GM12878 (cell line): ENCODE results near the gene ANKRD33B. TPM values are rescaled to one million over a fixed set of nuclear protein-coding genes. Genes with fewer than 3 reads are reported as not detected.
"Not testable (repeated sequence)": the region's sequence is repeated elsewhere in the genome, so short reads cannot be mapped to it uniquely, and the experiment has no call there.

Experiments
- ATAC-seq: fragments of 200-7000 bp; cut with Tn5 transposase; 3 replicates; pipeline ENCODE4 v1.9.1; 2020; ENCODE audit warnings: mild to moderate bottlenecking, moderate library complexity
- BruUV-seq: library from RNA; stranded (reverse); fragments of 400-500 nt; replicated peaks from 2 replicates; lab custom pipeline; 2021; lab: Mats Ljungman, UMichigan
- CTCF ChIA-PET: fragments of 300-600 bp; sonication (Branson Sonifier 250); formaldehyde crosslinking; extraction: SDS; loops from one replicate; lab custom pipeline; 2021; ENCODE audit warnings: inconsistent platforms; lab: Yijun Ruan, JAX
- POLR2A ChIA-PET: fragments of 350-600 bp; formaldehyde crosslinking; extraction: SDS; loops from one replicate; lab custom pipeline; 2021; ENCODE audit warnings: inconsistent platforms; lab: Charles Lee
- RAD21 ChIA-PET: fragments of 300-600 bp; sonication (Branson Sonifier 250); formaldehyde crosslinking; loops from one replicate; lab custom pipeline; 2023; ENCODE audit warnings: antibody characterized with exemption; ENCODE audit not compliant: unreplicated experiment; lab: Charles Lee
- SMC1A ChIA-PET: fragments of 300-600 bp; sonication (Branson Sonifier 250); formaldehyde crosslinking; loops from one replicate; lab custom pipeline; 2023; ENCODE audit not compliant: unreplicated experiment, uncharacterized antibody; lab: Charles Lee
- DNase-seq: peaks from one replicate; pipeline ENCODE4 v3.0.0-alpha.2; 2011; ENCODE audit warnings: low read depth, low spot score
- FAIRE-seq: peaks from 3 replicates; lab custom pipeline; 2011; peaks lifted over from hg19 to GRCh38; lab: Jason Lieb, UNC
- H2AFZ ChIP-seq: 2 replicates; pipeline ENCODE4 v1.6.0; 2011; ENCODE audit warnings: low read depth, low read length, control low read depth; ENCODE audit not compliant: control insufficient read depth
- H3K27ac ChIP-seq: 2 replicates; pipeline ENCODE4 v1.5.1; 2011; ENCODE audit warnings: control low read depth; ENCODE audit not compliant: control insufficient read depth, insufficient read depth
- H3K27me3 ChIP-seq, 2 experiments: replicated peaks in 1 of 2; 2 replicates each; pipeline versions ENCODE4 v1.6.0 to v1.6.1; 2011; ENCODE audit warnings: low read length in 1 of 2; ENCODE audit not compliant: control insufficient read depth in 2 of 2, insufficient read depth in 2 of 2
- H3K36me3 ChIP-seq, 2 experiments: 2 replicates each; pipeline ENCODE4 v1.5.1; 2011; ENCODE audit warnings: low read length in 1 of 2; ENCODE audit not compliant: control insufficient read depth in 2 of 2, insufficient read depth in 2 of 2
- H3K4me1 ChIP-seq: 2 replicates; pipeline ENCODE4 v1.6.1; 2011; ENCODE audit warnings: mild to moderate bottlenecking, low read length, moderate library complexity, mixed read lengths; ENCODE audit not compliant: control insufficient read depth, insufficient read depth
- H3K4me2 ChIP-seq: 2 replicates; pipeline ENCODE4 v1.6.0; 2011; ENCODE audit warnings: control low read depth; ENCODE audit not compliant: control insufficient read depth, insufficient read depth
- H3K4me3 ChIP-seq: fragments of 200-600 bp; sonication (generic); 2 replicates; pipeline ENCODE4 v1.5.1; 2016
- H3K79me2 ChIP-seq: 2 replicates; pipeline ENCODE4 v1.6.0; 2011; ENCODE audit warnings: low read length; ENCODE audit not compliant: control insufficient read depth, insufficient read depth
- H3K9ac ChIP-seq: 2 replicates; pipeline ENCODE4 v1.8.0; 2011; ENCODE audit warnings: low read length, control low read depth, mixed read lengths; ENCODE audit not compliant: control insufficient read depth, insufficient read depth
- H3K9me3 ChIP-seq: replicated peaks from 3 replicates; pipeline ENCODE4 v1.5.1; 2011; ENCODE audit warnings: mild to moderate bottlenecking, low read length; ENCODE audit not compliant: control insufficient read depth, insufficient read depth
- H4K20me1 ChIP-seq: 2 replicates; pipeline ENCODE4 v1.6.0; 2011; ENCODE audit not compliant: control insufficient read depth, insufficient read depth
- BACH1 ChIP-seq: fragments of 450-650 bp; IDR thresholded peaks from 2 replicates; pipeline ENCODE4 v1.6.1; 2017; ENCODE audit warnings: mild to moderate bottlenecking, borderline replicate concordance
- HDGF ChIP-seq: fragments of 450-650 bp; IDR thresholded peaks from 2 replicates; pipeline ENCODE4 v1.6.1; 2016; ENCODE audit warnings: antibody characterized with exemption
- NR2F1 ChIP-seq: fragments of 450-650 bp; conservative IDR thresholded peaks from 2 replicates; pipeline ENCODE4 v1.6.1; 2017; ENCODE audit warnings: mild to moderate bottlenecking
- PKNOX1 ChIP-seq: fragments of 450-650 bp; IDR thresholded peaks from 2 replicates; pipeline ENCODE4 v1.6.1; 2016; ENCODE audit warnings: mild to moderate bottlenecking
- SMARCA5 ChIP-seq: fragments of 450-650 bp; IDR thresholded peaks from 2 replicates; pipeline ENCODE4 v1.6.1; 2017; ENCODE audit warnings: mild to moderate bottlenecking
- SUPT20H ChIP-seq: IDR thresholded peaks from 2 replicates; pipeline ENCODE4 v1.6.1; 2011; ENCODE audit warnings: low read depth, mild to moderate bottlenecking, low read length, moderate library complexity, borderline replicate concordance; ENCODE audit not compliant: control insufficient read depth
- WGBS: methylation state at CpG from one replicate; pipeline ENCODE4 v1.1.6; 2016; ENCODE audit warnings: low lambda C conversion rate; ENCODE audit not compliant: insufficient replicate concordance, insufficient coverage; ENCODE audit errors: missing lambda C conversion rate; 5-methylcytosine and 5-hydroxymethylcytosine counted together
- in situ Hi-C: fragments of 300-500 bp; cut with MboI; formaldehyde crosslinking; loops from 9 replicates; pipeline ENCODE4 v1.14.3; 2018; ENCODE audit warnings: mixed read lengths
- intact Hi-C: fragments of 100-400 bp; cut with micrococcal nuclease; formaldehyde crosslinking; loops from one replicate; pipeline ENCODE4 v1.14.2; 2022; ENCODE audit not compliant: unreplicated experiment
- polyA plus RNA-seq, 11 experiments: library from polyadenylated mRNA; depleted of rRNA in 4 of 11; unstranded in 6 of 11; stranded (reverse) in 5 of 11; fragments of >200 nt; fragmentation: Nextera tagmentation in 4 of 11; fragmentation: Illumina TruSeq in 1 of 11; extraction: Ambion mirVana in 4 of 11; extraction: Trizol in 1 of 11; gene quantifications; 1 replicate in 1 of 11; 2 replicates in 10 of 11; pipeline versions ENCODE4 v1.2.1 to v1.2.3, GENCODE V29; 2011 to 2016; ENCODE audit warnings: inconsistent platforms in 2 of 11, missing spikeins in 2 of 11, low read depth in 1 of 11
- total RNA-seq, 4 experiments: library from RNA; depleted of rRNA in 3 of 4; stranded (reverse); fragments of >200 nt in 3 of 4; fragmentation: Illumina TruSeq in 1 of 4; extraction: Trizol in 1 of 4; gene quantifications; 2 replicates each; pipeline versions ENCODE4 v1.2.1 to v1.2.3, GENCODE V29; 2013 to 2021

ANKRD33B gene
- total and polyA plus RNA-seq, 10 of the 15 experiments (the other 5 are each of a cell fraction or from before 2014, with no cell fraction given): 4.9 to 61.6 (median 15.6) TPM

- TF ChIP-seq SUPT20H (no peak), BACH1 (no peak), PKNOX1 (no peak)
Observed at GRCh38 chr5:10604975-10605374, 41.1 kb downstream of the ANKRD33B start (continued).

- ChIA-PET POLR2A (interaction anchor here (0.6 to 4.7 kb wide), 8 partner anchors 14 to 157 kb away, joined by 3 to 22 read pairs (median 12); no protein-coding TSS in a partner anchor), CTCF (interaction anchor here (0.6 to 10.9 kb wide), 10 partner anchors 14 to 104 kb away, joined by 3 to 157 read pairs (median 6); no protein-coding TSS in a partner anchor)
- not testable (repeated sequence) for FAIRE-seq
Observed at GRCh38 chr5:10606632-10607022, 42.8 kb downstream of the ANKRD33B start.

More at GRCh38 chr5:10606632-10607022, 42.8 kb downstream of the ANKRD33B start:
- Histone ChIP-seq H3K4me1 (peaks cover 52% of the 10 kb centered on the region), H3K4me2 (peak overlapping the region; percentile 79)
- intact Hi-C loops: loop anchor here (1.0 to 2.0 kb wide), 4 partner anchors 21 to 40 kb away; no protein-coding TSS in a partner anchor
- H2AFZ ChIP-seq, BruUV-seq: not testable (repeated sequence)
- RAD21 ChIA-PET: interaction anchor here (1.1 to 4.5 kb wide), 11 partner anchors 14 to 153 kb away, joined by 3 to 79 read pairs (median 10); partner anchors contain the start of gene ANKRD33B
- TF ChIP-seq SMARCA5: 0 out of 2 replicates have a peak, but pooled peaks have one; percentile 45
- peak; percentile 69; the same call in 1 of the 2 replicates for TF ChIP-seq HDGF
- TF ChIP-seq NR2F1: 0 out of 2 replicates have a peak, but pooled peaks have one; percentile 60
- TF ChIP-seq, all 136 proteins: peak for 3; not testable (repeated sequence) for 133
- peaks cover 10 to 11% of the 10 kb centered on the region in 2 experiments; a peak in 3 of 4 replicates for H3K36me3 ChIP-seq
- H3K27me3 ChIP-seq, H3K9me3 ChIP-seq, in situ Hi-C loops, H4K20me1 ChIP-seq, ATAC-seq, DNase-seq: not testable (repeated sequence)
- H3K4me3 ChIP-seq: peak overlapping the region; percentile 16
- WGBS: 10% methylated on average over 5 of the region's 9 CpGs
- SMC1A ChIA-PET: interaction anchor here (1.0 to 12.5 kb wide), 9 partner anchors 10 to 56 kb away, joined by 3 to 192 read pairs (median 13); no protein-coding TSS in a partner anchor
- H3K27ac ChIP-seq: peak overlapping the region; percentile 87
- peaks cover 68% of the 10 kb centered on the region for H3K79me2 ChIP-seq
- H3K9ac ChIP-seq: peak overlapping the region; percentile 13; the same call in 1 of the 2 replicates
